Measurements from ENCODE around the gene HEXIM2.
A peak's percentile ranks its signal among the peaks of the same experiment; 100 is the strongest.

The HEXIM2 gene

GRCh38 chr17:45131616-45132319, 29.9 kb upstream of the HEXIM2 start (continued):
- TF ChIP-seq ZNF600 (tag by site-specific recombination; IDR thresholded peaks at IDR 0.05) (peak; percentile 42; the same call in 1 of the 2 replicates), ZFP41 (tag by site-specific recombination; IDR thresholded peaks at IDR 0.05; ENCODE audit: borderline replicate concordance) (no peak), ZNF114 (tag by site-specific recombination; IDR thresholded peaks at IDR 0.05) (no peak), ZNF140 (tag by site-specific recombination; IDR thresholded peaks at IDR 0.05) (no peak), PBX3 (CRISPR knock-in tag; IDR thresholded peaks at IDR 0.05) (no peak), SP7 (tag by site-specific recombination; IDR thresholded peaks at IDR 0.05) (peak; percentile 67), GLIS1 (tag by site-specific recombination; IDR thresholded peaks at IDR 0.05) (peak; percentile 33), ZNF433 (tag by site-specific recombination; IDR thresholded peaks at IDR 0.05; ENCODE audit: low read depth) (no peak), ZNF549 (tag by site-specific recombination; IDR thresholded peaks at IDR 0.05) (no peak), ZNF391 (tag by site-specific recombination; IDR thresholded peaks at IDR 0.05; ENCODE audit: borderline replicate concordance, low read depth) (0 out of 2 replicates have a peak, but pooled peaks have one; percentile 60), ZNF184 (tag by site-specific recombination; IDR thresholded peaks at IDR 0.05) (no peak), ZBTB6 (tag by site-specific recombination; IDR thresholded peaks at IDR 0.05) (no peak), ZNF521 (tag by site-specific recombination; IDR thresholded peaks at IDR 0.05) (no peak), ZNF513 (tag by site-specific recombination; IDR thresholded peaks at IDR 0.05) (no peak), AEBP2 (tag by site-specific recombination; IDR thresholded peaks at IDR 0.05; ENCODE audit: borderline replicate concordance) (no peak), ZSCAN16 (tag by site-specific recombination; IDR thresholded peaks at IDR 0.05) (no peak), ZNF23 (tag by site-specific recombination; IDR thresholded peaks at IDR 0.05; ENCODE audit: borderline replicate concordance) (no peak), ZNF398 (tag by site-specific recombination; IDR thresholded peaks at IDR 0.05) (no peak), YY2 (tag by site-specific recombination; IDR thresholded peaks at IDR 0.05) (0 out of 2 replicates have a peak, but pooled peaks have one; percentile 27), ZNF791 (tag by site-specific recombination; IDR thresholded peaks at IDR 0.05) (no peak), ZNF416 (tag by site-specific recombination; IDR thresholded peaks at IDR 0.05) (no peak), ZNF362 (tag by site-specific recombination; IDR thresholded peaks at IDR 0.05) (no peak), SP2 (tag by site-specific recombination; IDR thresholded peaks at IDR 0.05) (no peak), ZNF501 (tag by site-specific recombination; IDR thresholded peaks at IDR 0.05) (peak; percentile 55; the same call in 1 of the 2 replicates), ZNF518A (tag by site-specific recombination; conservative IDR thresholded peaks at IDR 0.05; ENCODE audit: low read depth) (no peak), ZNF302 (tag by site-specific recombination; IDR thresholded peaks at IDR 0.05; ENCODE audit: low read depth) (no peak)

All from HEK293 (cell line).